GM19455 (cell line): Measurements from ENCODE around the gene IPCEF1.
"Not testable (repeated sequence)": the region's sequence is repeated elsewhere in the genome, so short reads cannot be mapped to it uniquely, and the experiment has no call there.

Source experiments
- ATAC-seq: cut with Tn5 transposase; IDR thresholded peaks from one replicate; pipeline ENCODE4 v1.9.1; 2021; ENCODE audit not compliant: unreplicated experiment

Gene IPCEF1

DNA sequence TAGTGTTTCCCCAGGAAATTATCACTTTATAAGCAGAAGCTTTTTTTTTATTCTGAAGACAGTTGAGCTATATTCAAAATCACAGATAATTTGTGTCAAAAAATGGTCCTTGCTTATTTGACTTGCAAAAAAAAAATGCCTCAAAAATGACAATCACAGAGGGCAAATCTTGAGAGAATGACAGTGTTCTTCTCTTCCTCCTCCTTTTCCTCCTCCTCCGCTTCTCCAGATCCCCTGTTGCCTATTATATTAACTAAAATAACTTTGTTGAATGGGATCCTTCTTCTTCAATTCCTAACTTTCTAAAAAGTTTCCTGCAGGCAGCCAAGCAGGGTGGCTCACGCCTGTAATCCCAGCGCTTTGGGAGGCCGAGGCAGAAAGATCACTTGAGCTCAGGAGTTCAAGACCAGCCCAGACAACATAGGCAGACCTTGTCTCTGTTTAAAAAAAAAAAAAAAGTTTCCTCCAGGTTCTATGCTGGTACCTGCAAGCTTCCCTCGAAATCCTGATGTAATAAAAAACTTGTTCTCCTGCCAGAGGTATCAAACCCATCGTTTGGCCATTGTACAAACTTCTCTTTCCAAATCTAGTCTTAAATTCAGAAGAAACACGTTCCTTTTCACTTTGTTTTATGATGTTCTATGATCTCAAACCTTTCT is 128.6 kb downstream of the IPCEF1 start:
- ATAC-seq = no peak

- ATAC-seq = no peak
These were observed 130.1 kb downstream of the IPCEF1 start for GRCh38 chr6:154226461-154226860.

- no peak for ATAC-seq
These were observed 133.3 kb downstream of the IPCEF1 start for GRCh38 chr6:154223296-154223695.

DNA sequence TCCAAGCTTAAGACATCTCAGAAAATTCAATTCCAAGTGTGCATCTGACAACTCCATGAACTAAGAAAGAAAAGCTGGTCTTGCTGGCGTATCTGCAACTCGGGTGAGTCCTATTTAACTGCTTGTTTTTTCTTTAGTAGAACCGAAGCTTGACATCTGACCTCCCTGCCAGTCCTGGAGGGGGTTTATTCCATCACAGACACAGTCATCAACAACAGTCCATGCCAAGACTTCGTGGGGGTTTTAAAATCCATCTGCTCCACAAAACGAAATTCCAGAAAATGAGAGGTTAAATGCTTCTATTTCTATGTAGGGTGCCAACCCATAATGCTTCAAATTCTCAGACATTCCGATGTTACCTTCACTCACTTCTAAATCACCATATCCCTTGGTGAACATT is 133.9 kb downstream of the IPCEF1 start:
- ATAC-seq = no peak

GRCh38 chr6:154219250-154219649 is 137.4 kb downstream of the IPCEF1 start:
- ATAC-seq = no peak

DNA sequence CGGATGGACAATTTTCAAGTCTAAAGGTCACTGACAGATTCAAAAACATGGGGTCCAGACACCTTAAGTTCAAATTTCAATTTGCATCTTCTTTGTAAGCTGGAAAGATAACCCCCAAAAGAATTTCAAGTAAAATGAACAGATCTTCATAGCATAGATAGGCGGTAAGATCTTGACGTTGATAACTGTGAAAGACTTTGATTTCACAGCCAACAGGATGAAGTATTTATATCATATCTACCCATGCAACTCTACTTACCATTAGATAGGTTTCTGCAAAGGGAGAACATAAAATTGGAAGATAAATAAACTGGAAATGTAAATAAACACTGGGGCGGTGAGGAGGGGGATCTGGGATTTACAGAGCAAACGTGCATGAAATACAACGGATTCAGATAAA is 137.8 kb downstream of the IPCEF1 start:
- ATAC-seq = no peak

- no peak for ATAC-seq
These were observed 138.3 kb downstream of the IPCEF1 start for GRCh38 chr6:154218301-154218700.

DNA sequence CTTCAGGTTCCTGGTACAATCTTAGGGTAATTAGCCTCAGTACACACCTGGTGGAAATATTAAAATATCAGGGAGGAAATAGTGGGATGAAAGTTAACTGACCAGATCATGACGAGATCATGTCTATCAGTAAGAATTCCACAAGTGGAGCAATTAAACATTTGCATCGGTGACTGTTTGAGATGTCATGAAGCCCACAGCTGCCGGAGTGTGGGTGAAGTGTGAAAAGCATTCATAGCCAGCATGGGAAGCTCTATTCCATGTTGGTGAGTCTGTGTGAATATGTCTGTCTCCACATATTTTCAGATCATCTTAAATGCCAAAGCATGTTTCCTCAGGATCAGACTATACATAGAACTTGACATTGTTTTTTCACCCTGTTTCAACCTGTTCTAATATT is 142.8 kb downstream of the IPCEF1 start:
- no peak for ATAC-seq

DNA sequence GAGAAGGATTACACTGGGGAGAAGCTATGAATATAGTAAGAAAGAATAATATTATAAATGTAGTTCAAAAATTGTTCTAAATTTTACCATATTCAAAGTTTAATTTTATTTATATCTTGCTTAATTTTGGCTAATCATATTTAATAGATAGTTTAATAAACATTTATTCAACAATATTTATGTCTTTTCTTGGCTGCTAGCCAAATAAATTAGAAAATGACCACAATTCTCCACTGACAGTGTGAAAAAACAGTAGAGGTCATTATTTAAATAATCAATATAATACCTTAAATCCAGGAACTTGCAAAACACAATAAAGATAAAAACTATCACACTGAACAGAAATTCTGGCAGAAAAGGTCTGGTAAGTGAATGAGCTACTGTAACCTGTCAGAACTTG is 145.9 kb downstream of the IPCEF1 start:
- ATAC-seq = no peak

DNA sequence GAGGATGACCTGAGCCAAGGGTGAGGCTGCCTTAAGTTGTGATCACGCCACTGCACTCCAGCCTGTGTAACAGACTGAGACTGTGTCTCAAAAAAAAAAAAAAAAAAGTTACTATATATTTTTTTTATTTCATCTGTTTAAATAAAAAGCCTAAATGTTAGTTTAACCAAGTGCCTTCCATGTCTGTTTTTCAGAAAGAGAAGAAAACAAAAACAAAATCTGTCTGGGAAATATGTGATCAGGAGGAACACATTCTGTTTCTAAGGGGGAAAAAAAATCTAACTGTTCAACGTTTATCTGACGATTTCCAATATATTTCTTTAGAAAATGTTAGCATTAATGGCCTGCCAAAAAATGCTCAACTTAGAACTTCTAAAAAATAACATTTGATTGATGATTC is 147.0 kb downstream of the IPCEF1 start:
- no peak for ATAC-seq

- ATAC-seq = no peak
These were observed 149.6 kb downstream of the IPCEF1 start for GRCh38 chr6:154206996-154207395.

- no peak for ATAC-seq
These were observed 150.5 kb downstream of the IPCEF1 start for GRCh38 chr6:154206141-154206540.

- ATAC-seq = no peak
These were observed 153.6 kb downstream of the IPCEF1 start for GRCh38 chr6:154202958-154203357.

DNA sequence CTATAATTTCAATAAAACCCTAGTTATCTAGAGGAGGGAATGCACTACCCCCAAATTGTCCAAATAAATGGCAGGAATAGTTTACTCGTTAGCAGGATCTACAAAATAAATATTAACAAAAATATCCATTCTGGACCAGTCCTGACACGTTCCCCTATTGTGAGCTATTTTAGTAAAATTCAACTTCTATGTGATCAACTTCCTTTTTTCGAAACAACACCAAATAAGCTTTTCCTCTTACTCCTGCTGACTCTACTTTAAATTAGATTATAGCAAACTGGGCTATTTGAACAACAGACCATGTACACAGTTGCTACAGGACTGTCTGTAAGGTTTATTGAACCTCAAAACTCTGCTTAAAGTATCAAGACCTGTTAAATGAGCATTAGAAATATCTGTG is 154.3 kb downstream of the IPCEF1 start:
- no peak for ATAC-seq

DNA sequence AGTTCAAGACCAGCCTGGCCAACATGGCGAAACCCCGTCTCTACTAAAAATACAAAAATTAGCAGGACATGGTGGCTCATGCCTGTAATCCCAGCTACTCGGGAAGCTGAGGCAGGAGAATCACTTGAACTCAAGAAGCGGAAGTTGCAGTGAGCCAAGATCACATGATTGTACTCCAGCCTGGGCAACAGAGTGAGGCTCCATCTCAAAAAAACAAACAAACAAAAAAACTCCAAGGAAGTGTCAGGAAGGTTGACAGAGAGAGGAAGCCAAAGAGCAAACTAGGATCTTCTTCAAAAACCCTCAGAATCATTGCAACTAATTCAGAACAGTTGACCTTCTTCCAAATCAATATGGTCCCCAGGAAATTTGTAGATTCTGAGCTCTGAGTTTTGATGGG is 154.9 kb downstream of the IPCEF1 start:
- not testable (repeated sequence) for ATAC-seq

- no peak for ATAC-seq
These were observed 159.3 kb downstream of the IPCEF1 start for GRCh38 chr6:154197196-154197860.

GRCh38 chr6:154196333-154196885 is 160.2 kb downstream of the IPCEF1 start:
- ATAC-seq = no peak

DNA sequence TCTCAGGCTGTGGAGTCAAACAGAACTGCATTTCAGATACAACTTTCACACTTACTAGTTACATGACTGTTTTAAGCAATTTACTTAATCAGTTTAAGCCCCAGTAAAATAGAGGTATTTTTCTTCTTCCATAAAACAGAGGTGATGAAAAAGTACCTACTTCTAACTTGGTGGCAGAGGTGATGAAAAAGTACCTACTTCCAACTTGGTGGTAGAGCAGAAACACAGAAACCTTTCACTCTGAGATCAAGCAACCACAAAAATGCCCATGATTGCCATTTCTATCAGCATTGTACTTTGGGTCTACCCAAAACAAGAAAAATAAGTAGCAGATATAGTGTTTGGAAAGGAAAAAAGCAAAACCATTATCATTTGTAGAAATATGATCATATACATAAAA is 168.9 kb downstream of the IPCEF1 start:
- no peak for ATAC-seq

DNA sequence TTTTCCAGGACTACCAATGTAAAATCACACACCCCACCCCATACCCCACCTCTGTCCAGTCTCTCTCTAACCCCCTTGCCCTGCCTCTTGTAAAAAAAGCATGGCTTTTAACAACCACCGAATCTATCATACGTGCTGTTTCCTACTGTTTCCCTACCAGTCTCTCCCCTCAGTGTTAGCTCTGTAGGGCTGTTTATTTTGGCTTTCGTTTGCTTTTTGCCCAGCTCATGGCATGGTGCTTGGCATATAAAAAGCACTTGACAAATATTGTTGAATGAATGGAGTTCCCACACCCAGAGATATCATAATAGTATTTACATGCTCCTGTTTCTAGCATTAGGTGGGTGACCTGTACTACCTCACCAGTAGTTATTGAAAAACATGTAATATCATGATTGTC is 169.4 kb downstream of the IPCEF1 start:
- ATAC-seq = no peak

DNA sequence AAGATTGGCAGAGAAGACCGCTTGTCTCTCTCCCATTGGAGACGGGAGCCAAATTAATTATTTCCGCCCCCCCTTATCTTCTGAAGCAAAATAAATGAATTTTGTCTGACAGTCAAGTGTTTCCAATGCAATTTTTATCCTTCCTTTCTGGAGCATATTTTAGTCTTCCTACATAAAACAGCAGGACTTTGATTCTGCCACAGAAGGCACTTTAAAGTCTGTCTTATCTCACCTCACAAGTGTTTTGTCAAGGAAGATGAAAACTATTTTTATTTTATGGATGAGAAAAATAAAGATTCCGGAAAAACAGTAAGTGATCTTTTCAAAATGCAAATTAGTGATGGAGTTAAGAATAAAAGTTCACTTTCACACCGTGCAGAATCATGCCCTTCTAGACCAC is 177.2 kb downstream of the IPCEF1 start:
- no peak for ATAC-seq

GRCh38 chr6:154172393-154172792 is 184.2 kb downstream of the IPCEF1 start:
- not testable (repeated sequence) for ATAC-seq

DNA sequence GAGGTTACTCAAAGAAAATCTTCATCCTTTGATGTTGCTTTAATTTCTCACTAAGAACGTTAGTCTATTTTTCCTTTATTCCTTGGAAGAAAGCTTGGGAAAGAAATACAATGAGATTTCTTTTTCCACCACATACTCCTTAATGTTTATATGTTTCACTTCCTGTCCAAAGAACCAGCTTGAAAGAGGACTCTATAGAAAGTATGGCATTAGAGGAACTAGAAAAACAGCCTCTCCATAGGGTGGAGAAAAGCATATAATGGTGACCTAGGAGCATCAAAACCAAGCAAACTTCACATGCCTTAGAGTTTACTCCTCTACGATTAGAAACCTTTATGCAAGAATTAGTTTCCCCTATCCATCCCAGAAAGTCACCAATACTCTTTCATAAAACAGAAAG is 186.5 kb downstream of the IPCEF1 start:
- no peak for ATAC-seq
